IMR-90 (cell line): ENCODE data around the gene ALPI.

Source experiments
- CEBPB ChIP-seq: IDR thresholded peaks from 2 replicates; pipeline ENCODE4 v1.6.1; 2012; ENCODE audit warnings: low read depth, low read length, improper control_type of control experiment
- TF ChIP-seq, protein P1 (sequence below): conservative IDR thresholded peaks from 2 replicates; pipeline ENCODE4 v1.5.1; 2012; ENCODE audit warnings: mild to moderate bottlenecking, low read depth, low read length, improper control_type of control experiment
- TF ChIP-seq, protein P2 (sequence below): fragments of 150-350 bp; IDR thresholded peaks from 2 replicates; pipeline ENCODE4 v1.6.1; 2016; ENCODE audit warnings: low read depth, mild to moderate bottlenecking, low read length, moderate library complexity, borderline replicate concordance
- TF ChIP-seq, protein P3 (sequence below): fragments of 150-350 bp; IDR thresholded peaks from 2 replicates; pipeline ENCODE4 v1.6.1; 2017; ENCODE audit warnings: mild to moderate bottlenecking, antibody characterized with exemption, low read length, low read depth

DNA sequence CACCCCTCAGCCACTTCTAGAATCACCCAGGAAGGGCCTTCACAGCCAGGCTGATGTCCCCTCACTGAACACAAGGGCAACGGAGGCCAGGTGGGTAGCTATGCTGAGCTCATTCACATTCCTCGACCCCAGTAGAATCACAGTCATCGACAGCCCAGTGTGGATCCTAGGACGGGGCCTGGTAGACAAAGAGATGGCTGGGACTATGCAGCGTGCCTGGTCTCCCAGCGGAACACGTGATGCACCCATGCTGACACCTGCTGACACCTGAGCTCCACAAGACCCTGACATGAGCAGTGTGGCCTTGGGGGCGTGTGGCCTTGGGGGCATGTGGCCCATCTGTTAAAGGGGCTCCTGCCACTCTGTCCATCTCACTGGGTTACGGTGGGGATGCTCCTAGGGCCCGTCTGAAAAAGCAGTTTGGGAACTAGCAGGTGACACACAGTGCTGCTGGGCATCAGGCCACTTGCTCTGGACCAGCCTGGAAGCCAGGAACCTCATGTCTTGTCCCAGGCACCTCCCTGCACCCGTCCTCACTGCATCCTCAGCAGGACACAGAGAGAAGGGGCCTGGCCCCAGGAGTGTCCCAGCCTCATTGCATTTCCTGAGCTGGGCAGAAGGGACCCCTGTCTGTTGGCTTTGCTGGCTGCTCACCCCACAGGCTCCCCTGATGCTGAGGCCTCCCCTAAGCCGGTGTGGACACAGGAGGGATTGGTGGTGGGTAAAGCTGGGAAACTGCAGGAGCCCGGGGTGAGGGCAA, 22.0 kb downstream of the ALPI start:
- TF ChIP-seq, protein P1, sequence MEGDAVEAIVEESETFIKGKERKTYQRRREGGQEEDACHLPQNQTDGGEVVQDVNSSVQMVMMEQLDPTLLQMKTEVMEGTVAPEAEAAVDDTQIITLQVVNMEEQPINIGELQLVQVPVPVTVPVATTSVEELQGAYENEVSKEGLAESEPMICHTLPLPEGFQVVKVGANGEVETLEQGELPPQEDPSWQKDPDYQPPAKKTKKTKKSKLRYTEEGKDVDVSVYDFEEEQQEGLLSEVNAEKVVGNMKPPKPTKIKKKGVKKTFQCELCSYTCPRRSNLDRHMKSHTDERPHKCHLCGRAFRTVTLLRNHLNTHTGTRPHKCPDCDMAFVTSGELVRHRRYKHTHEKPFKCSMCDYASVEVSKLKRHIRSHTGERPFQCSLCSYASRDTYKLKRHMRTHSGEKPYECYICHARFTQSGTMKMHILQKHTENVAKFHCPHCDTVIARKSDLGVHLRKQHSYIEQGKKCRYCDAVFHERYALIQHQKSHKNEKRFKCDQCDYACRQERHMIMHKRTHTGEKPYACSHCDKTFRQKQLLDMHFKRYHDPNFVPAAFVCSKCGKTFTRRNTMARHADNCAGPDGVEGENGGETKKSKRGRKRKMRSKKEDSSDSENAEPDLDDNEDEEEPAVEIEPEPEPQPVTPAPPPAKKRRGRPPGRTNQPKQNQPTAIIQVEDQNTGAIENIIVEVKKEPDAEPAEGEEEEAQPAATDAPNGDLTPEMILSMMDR: no peak
- TF ChIP-seq, protein P2, sequence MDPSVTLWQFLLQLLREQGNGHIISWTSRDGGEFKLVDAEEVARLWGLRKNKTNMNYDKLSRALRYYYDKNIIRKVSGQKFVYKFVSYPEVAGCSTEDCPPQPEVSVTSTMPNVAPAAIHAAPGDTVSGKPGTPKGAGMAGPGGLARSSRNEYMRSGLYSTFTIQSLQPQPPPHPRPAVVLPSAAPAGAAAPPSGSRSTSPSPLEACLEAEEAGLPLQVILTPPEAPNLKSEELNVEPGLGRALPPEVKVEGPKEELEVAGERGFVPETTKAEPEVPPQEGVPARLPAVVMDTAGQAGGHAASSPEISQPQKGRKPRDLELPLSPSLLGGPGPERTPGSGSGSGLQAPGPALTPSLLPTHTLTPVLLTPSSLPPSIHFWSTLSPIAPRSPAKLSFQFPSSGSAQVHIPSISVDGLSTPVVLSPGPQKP: no peak
- TF ChIP-seq, protein P3, sequence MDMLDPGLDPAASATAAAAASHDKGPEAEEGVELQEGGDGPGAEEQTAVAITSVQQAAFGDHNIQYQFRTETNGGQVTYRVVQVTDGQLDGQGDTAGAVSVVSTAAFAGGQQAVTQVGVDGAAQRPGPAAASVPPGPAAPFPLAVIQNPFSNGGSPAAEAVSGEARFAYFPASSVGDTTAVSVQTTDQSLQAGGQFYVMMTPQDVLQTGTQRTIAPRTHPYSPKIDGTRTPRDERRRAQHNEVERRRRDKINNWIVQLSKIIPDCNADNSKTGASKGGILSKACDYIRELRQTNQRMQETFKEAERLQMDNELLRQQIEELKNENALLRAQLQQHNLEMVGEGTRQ: no peak
- no peak for TF ChIP-seq CEBPB
